ENCODE data around the gene GRIK5.

The GRIK5 gene

GRCh38 chr19:41981724-41982123 is 88.3 kb downstream of the GRIK5 start:
- no peak for DNase-seq

- no peak for DNase-seq
Observed at GRCh38 chr19:41978470-41978869, 91.5 kb downstream of the GRIK5 start.

- no peak for DNase-seq
Observed at GRCh38 chr19:41977916-41978315, 92.1 kb downstream of the GRIK5 start.

- DNase-seq = no peak
Observed at GRCh38 chr19:41974652-41975051, 95.4 kb downstream of the GRIK5 start.

- DNase-seq = no peak
Observed at GRCh38 chr19:41971363-41971762, 98.6 kb downstream of the GRIK5 start.

GRCh38 chr19:41969772-41970458 is 100.1 kb downstream of the GRIK5 start:
- no peak for DNase-seq

GRCh38 chr19:41968751-41969595 is 101.0 kb downstream of the GRIK5 start:
- DNase-seq = no peak

GRCh38 chr19:41967054-41967783 is 102.8 kb downstream of the GRIK5 start:
- no peak for DNase-seq

- no peak for DNase-seq
Observed at GRCh38 chr19:41965106-41965505, 104.9 kb downstream of the GRIK5 start.

- DNase-seq = no peak
Observed at GRCh38 chr19:41960973-41961372, 109.0 kb downstream of the GRIK5 start.

- DNase-seq = peak; percentile 88
Observed at GRCh38 chr19:41959056-41960053, 110.7 kb downstream of the GRIK5 start, which contains the start of gene RABAC1. RABAC1 (minus strand) TSS chr19:41959321; CDS start chr19:41959292, 29 bp downstream.

GRCh38 chr19:41958367-41959055 is 111.5 kb downstream of the GRIK5 start:
- peak; percentile 55 for DNase-seq

- DNase-seq = peak; percentile 90
Observed at GRCh38 chr19:41957838-41958366, 112.1 kb downstream of the GRIK5 start.

- no peak for DNase-seq
Observed at GRCh38 chr19:41957161-41957837, 112.7 kb downstream of the GRIK5 start.

GRCh38 chr19:41956621-41957020 is 113.4 kb downstream of the GRIK5 start:
- no peak for DNase-seq

GRCh38 chr19:41955521-41955920 is 114.5 kb downstream of the GRIK5 start:
- DNase-seq = no peak

- DNase-seq = peak; percentile 20
Observed at GRCh38 chr19:41951686-41952172, 118.3 kb downstream of the GRIK5 start.

Measured in NCI-H2029 treated with DMSO at 0.1 percent for 48 hours (cell line).